RWPE2 (cell line): ENCODE data around the gene KIAA0319L.

Experiments
- ATAC-seq: fragments of 200-7000 bp; cut with Tn5 transposase; 3 replicates; pipeline ENCODE4 v1.9.1; 2021; ENCODE audit warnings: low read depth
- DNase-seq: peaks from one replicate; pipeline ENCODE4 v3.0.0-alpha.2; 2020; ENCODE audit warnings: low spot score
- H3K27ac ChIP-seq: fragments of 450-650 bp; 2 replicates; pipeline ENCODE4 v1.5.1; 2017; ENCODE audit warnings: mild to moderate bottlenecking; ENCODE audit not compliant: poor library complexity, severe bottlenecking
- H3K27me3 ChIP-seq: fragments of 250-450 bp; sonication (Bioruptor Pico); 2 replicates; pipeline ENCODE4 v1.5.1; 2021; ENCODE audit warnings: mild to moderate bottlenecking, moderate library complexity; ENCODE audit not compliant: insufficient read depth, poor library complexity, severe bottlenecking
- H3K36me3 ChIP-seq: fragments of 250-450 bp; sonication (Bioruptor Pico); 2 replicates; pipeline ENCODE4 v1.5.1; 2020; ENCODE audit warnings: low read depth, mild to moderate bottlenecking, moderate library complexity
- H3K4me1 ChIP-seq: fragments of 250-450 bp; sonication (Bioruptor Pico); 2 replicates; pipeline ENCODE4 v1.5.1; 2021; ENCODE audit warnings: mild to moderate bottlenecking, moderate library complexity; ENCODE audit not compliant: insufficient read depth, poor library complexity, severe bottlenecking
- H3K4me3 ChIP-seq: fragments of 250-450 bp; sonication (Bioruptor Pico); 2 replicates; pipeline ENCODE4 v1.5.1; 2021; ENCODE audit warnings: mild to moderate bottlenecking, moderate library complexity; ENCODE audit not compliant: severe bottlenecking
- H3K9me3 ChIP-seq: fragments of 250-450 bp; sonication (Bioruptor Pico); 2 replicates; pipeline ENCODE4 v1.5.1; 2021; ENCODE audit warnings: mild to moderate bottlenecking, moderate library complexity; ENCODE audit not compliant: severe bottlenecking
- TF ChIP-seq, protein P1 (sequence below): fragments of 450-650 bp; IDR thresholded peaks from one replicate; pipeline ENCODE4 v1.5.1; 2017; ENCODE audit warnings: mild to moderate bottlenecking, moderate library complexity; ENCODE audit not compliant: poor library complexity, severe bottlenecking

KIAA0319L gene

GRCh38 chr1:35569936-35570335 is 12.7 kb upstream of the KIAA0319L start:
- Histone ChIP-seq H3K4me3 (no peak overlapping the region), H3K27ac (no peak overlapping the region), H3K36me3 (0 out of 2 replicates have a peak, but pooled peaks cover 4% of the 10 kb centered on the region), H3K4me1 (no peaks in the 10 kb centered on the region), H3K27me3 (no peaks in the 10 kb centered on the region), H3K9me3 (no peaks in the 10 kb centered on the region)
- DNase-seq (no peak), ATAC-seq (no peak)
- TF ChIP-seq, protein P1, sequence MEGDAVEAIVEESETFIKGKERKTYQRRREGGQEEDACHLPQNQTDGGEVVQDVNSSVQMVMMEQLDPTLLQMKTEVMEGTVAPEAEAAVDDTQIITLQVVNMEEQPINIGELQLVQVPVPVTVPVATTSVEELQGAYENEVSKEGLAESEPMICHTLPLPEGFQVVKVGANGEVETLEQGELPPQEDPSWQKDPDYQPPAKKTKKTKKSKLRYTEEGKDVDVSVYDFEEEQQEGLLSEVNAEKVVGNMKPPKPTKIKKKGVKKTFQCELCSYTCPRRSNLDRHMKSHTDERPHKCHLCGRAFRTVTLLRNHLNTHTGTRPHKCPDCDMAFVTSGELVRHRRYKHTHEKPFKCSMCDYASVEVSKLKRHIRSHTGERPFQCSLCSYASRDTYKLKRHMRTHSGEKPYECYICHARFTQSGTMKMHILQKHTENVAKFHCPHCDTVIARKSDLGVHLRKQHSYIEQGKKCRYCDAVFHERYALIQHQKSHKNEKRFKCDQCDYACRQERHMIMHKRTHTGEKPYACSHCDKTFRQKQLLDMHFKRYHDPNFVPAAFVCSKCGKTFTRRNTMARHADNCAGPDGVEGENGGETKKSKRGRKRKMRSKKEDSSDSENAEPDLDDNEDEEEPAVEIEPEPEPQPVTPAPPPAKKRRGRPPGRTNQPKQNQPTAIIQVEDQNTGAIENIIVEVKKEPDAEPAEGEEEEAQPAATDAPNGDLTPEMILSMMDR = no peak

DNA sequence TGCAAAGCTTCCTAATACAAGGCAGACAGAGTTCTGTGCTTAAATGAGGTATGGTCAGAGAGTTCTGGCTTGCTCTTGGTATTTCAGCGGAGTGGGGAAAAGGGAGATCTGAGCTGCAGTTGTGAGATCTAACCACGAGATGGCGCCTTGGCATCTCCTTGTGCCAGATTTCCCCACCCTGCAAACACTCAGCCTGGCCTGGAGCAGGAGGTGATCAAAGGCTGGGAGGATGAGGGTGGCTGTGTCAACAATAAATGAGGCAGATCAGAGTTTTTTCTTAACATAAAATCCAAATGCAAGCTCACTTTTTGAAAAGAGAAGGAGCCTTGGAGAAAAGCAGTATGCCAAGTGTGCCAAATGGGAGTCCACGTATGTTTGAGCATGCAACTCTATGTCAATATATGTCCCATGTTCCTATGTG is 11.8 kb upstream of the KIAA0319L start:
- Histone ChIP-seq H3K9me3 (no peaks in the 10 kb centered on the region), H3K36me3 (peaks cover 11% of the 10 kb centered on the region; the same call in 1 of the 2 replicates), H3K27me3 (no peaks in the 10 kb centered on the region), H3K4me1 (no peaks in the 10 kb centered on the region), H3K4me3 (no peak overlapping the region), H3K27ac (no peak overlapping the region)
- DNase-seq (no peak), ATAC-seq (peak; percentile 51)
- TF ChIP-seq, protein P1 = peak; percentile 90

DNA sequence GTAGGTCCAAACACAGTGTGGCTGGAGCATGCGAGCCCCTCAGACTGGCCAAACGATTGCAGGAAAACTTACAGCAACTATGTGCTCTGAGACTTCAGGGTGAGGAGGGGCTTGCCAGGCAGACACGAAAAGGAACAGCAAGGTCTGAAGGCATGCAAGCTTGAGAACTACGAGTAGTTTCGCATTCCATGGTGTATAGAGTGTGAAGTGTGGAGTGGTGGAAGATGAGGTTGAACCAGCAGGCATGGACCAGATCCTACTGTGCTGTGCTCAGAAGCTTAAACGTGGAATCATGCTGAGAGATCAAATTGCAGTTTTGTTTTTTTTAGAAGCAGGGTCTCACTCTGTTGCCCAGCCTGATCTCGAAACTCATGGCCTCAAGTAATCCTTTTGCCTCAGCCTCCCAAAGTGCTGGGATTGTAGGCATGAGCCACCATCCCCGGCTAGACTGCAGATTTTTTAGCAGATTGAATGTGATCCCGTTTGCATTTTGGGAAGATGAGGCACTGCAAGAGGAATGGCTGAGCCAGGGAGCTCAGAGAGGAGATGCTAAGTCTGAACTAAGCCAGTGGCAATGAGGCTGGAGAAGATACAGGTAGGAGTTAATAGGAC is 10.8 kb upstream of the KIAA0319L start:
- DNase-seq (no peak), ATAC-seq (no peak)
- TF ChIP-seq, protein P1 = no peak
- Histone ChIP-seq H3K4me3 (no peak overlapping the region), H3K36me3 (peaks cover 17% of the 10 kb centered on the region; the same call in 1 of the 2 replicates), H3K27me3 (no peaks in the 10 kb centered on the region), H3K4me1 (no peaks in the 10 kb centered on the region), H3K27ac (no peak overlapping the region), H3K9me3 (no peaks in the 10 kb centered on the region)

DNA sequence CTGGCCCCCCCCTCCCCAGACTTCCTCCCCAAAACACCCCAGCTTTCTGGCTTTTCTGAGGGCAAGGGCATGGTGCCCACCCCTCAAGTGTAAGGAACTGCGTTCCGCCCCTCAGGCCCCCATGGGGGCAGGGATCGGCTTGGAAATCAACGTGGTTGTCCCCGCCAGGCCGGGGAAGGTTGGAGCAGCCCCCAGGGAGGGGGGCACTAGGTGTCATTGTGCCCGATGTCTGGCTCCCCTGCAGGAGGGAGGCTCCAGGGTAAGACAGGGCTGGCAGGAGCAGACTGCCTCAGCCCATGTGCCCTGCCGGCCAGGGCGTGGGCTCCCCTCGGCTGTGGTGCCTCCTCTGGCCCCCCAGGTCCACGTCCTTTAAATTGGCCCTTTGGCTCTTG is 8.5 kb upstream of the KIAA0319L start:
- H3K27me3 ChIP-seq = no peaks in the 10 kb centered on the region
- no peak overlapping the region for H3K27ac ChIP-seq
- peaks cover 17% of the 10 kb centered on the region; the same call in 1 of the 2 replicates for H3K36me3 ChIP-seq
- ATAC-seq (no peak), DNase-seq (no peak)
- H3K9me3 ChIP-seq = no peaks in the 10 kb centered on the region
- no peak overlapping the region for H3K4me3 ChIP-seq
- no peaks in the 10 kb centered on the region for H3K4me1 ChIP-seq
- TF ChIP-seq, protein P1 = no peak

DNA sequence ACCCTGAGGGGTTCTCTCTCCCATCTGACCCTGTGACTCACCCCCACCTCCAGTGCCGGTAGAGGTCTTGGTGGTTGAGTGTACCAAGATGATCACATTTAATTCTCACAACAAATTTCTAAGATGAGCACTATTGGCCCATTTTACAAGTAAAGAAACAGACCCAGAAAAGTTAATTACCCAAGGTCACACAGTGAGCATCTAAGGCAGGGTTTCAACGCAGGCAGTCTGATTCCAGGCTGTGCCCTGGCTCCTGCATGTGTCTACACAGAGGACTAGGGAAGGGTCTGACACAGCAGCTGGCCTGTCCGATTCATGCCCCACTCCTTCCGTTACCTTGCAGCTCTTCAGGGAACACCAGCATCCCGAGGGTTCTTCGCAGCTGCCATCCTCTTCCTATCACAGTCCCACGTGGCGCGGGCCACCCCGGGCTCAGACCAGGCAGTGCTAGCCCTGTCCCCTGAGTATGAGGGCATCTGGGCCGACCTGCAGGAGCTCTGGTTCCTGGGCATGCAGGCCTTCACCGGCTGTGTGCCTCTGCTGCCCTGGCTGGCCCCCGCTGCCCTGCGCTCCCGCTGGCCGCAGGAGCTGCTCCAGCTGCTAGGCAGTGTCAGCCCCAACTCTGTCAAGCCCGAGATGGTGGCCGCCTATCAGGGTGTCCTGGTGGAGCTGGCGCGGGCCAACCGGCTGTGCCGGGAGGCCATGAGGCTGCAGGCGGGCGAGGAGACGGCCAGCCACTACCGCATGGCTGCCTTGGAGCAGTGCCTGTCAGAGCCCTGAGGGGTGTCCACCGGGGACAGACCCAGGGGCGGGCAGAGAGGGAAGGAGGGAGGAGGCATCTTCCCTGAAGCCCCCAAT is 7.9 kb upstream of the KIAA0319L start:
- no peak for ATAC-seq
- Histone ChIP-seq H3K36me3 (peaks cover 17% of the 10 kb centered on the region; the same call in 1 of the 2 replicates), H3K4me1 (no peaks in the 10 kb centered on the region), H3K9me3 (no peaks in the 10 kb centered on the region), H3K27me3 (no peaks in the 10 kb centered on the region), H3K4me3 (no peak overlapping the region), H3K27ac (no peak overlapping the region)
- TF ChIP-seq, protein P1 = peak; percentile 52
- DNase-seq = no peak
